Activated CD4-positive, alpha-beta memory T cell treated with anti-CD3 and anti-CD28 coated beads, Interleukin-2, amount 10 ng/mL, durations not matched to agents 7 days and 5 days (primary cell): ENCODE results near the gene TPST1. TPM values are rescaled to one million over a fixed set of nuclear protein-coding genes. Genes with fewer than 3 reads are reported as not detected.
"Not testable (repeated sequence)": the region's sequence is repeated elsewhere in the genome, so short reads cannot be mapped to it uniquely, and the experiment has no call there.

Source experiments
- CTCF ChIA-PET: fragments of 350-600 bp; sonication (Branson Sonifier 250); formaldehyde crosslinking; loops from one replicate; lab custom pipeline; 2021; ENCODE audit warnings: antibody characterized with exemption, inconsistent platforms; lab: Charles Lee
- POLR2A ChIA-PET: fragments of 350-600 bp; sonication (Branson Sonifier 250); formaldehyde crosslinking; loops from one replicate; lab custom pipeline; 2021; ENCODE audit warnings: antibody characterized with exemption; lab: Charles Lee
- DNase-seq: peaks from one replicate; pipeline ENCODE4 v3.0.0-alpha.2; 2020
- H3K27ac Mint-ChIP-seq: one replicate; pipeline ENCODE4 v1.8.0; 2021; ENCODE audit warnings: mild to moderate bottlenecking, mixed read lengths
- H3K27me3 Mint-ChIP-seq: one replicate; pipeline ENCODE4 v1.8.0; 2021; ENCODE audit warnings: mixed read lengths
- H3K36me3 Mint-ChIP-seq: one replicate; pipeline ENCODE4 v1.8.0; 2021; ENCODE audit warnings: low read depth, mixed read lengths
- H3K4me1 Mint-ChIP-seq: one replicate; pipeline ENCODE4 v1.8.0; 2021; ENCODE audit warnings: mixed read lengths
- H3K4me3 Mint-ChIP-seq: one replicate; pipeline ENCODE4 v1.8.0; 2021; ENCODE audit warnings: mild to moderate bottlenecking, mixed read lengths
- H3K9me3 Mint-ChIP-seq: one replicate; pipeline ENCODE4 v1.8.0; 2021; ENCODE audit warnings: mixed read lengths
- total RNA-seq, 2 experiments: library from RNA; stranded (reverse); gene quantifications; one replicate each; pipeline ENCODE4 v1.2.3, GENCODE V29; 2021

The TPST1 gene
- under 1 TPM; 0.25 to 0.28 TPM for total RNA-seq

DNA sequence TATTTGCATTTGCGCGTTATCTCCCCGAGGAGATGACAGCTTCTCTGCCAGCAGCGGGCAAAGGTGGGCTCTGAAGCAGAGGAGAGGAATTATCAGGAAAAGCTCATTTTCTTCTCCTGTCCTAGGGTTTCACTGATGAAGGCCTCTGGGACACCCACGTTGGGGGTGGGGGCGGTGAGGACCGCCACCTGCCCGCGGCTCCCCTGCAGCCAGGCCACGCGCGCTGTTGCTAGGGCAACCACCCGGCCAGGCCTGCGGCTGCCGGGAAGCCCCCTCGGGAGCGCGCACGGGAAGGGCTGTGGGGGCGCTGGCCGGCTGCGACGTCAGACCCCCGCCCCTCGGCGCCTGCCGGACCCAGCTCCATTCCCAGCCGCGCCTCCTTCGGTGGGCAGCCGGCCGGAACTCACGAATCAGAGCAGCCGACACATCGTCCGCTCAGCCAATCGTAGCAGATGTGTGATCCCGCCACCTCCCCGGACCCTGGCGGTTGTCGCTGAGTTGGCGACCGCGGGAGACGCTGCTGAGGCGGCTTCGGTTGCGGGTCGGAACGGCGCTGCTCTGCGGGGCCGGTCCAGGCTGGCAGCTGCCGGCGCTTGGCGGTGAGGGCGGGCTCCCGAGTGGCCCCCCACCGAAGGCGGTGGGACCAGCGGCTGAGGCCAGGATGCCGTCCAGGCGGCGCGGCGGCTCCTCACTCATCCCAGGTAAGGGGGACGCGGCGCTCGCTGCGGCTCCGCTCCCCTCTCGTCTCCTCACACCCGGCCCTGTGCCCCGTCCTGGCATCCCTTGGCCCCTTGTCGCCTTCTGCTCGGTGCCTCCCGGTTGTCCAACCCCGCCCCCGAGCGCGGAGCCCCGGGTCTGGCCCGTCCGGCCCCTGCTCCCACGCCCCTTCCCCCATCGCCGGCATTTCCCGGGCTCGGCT is at the start of gene TPST1:
Gene TPST1, plus strand, starts transcription at position 513 of the 919 bp plus-strand sequence. CDS start 35,092 bp downstream, outside the sequence.
- DNase-seq: peak; percentile 74
- Mint-ChIP-seq H3K4me1 (peaks cover 24% of the 10 kb centered on the region), H3K4me3 (peak within 1 kb of the TSS; percentile 79), H3K27me3 (peaks cover 48% of the 10 kb centered on the region), H3K27ac (no peak within 1 kb of the TSS), H3K9me3 (no peaks in the 10 kb centered on the region), H3K36me3 (no peaks in the 10 kb centered on the region)
- ChIA-PET CTCF (interaction anchor here (1.3 to 1.9 kb wide), 3 partner anchors 14 to 91 kb away, joined by 3 to 4 read pairs (median 3); partner anchors contain the start of gene CRCP), POLR2A (no interaction called here)

DNA sequence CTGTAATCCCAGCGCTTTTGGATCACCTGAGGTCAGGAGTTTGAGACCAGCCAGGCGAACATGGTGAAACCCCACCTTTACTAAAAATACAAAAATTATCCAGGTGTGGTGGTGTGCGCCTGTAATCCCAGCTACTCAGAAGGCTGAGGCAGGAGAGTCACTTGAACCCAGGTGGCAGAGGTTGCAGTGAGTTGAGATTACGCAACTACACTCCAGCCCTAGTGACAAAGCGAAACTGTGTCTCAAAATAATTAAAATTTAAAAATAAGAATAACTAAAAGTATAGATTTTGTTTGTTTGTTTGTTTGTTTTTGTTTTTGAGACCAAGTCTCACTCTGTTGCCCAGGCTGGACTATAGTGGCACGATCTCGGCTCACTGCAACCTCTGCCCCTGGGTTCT is 49.1 kb upstream of the TPST1 start:
- H3K27me3 Mint-ChIP-seq, DNase-seq, H3K4me1 Mint-ChIP-seq, CTCF ChIA-PET, H3K9me3 Mint-ChIP-seq, H3K4me3 Mint-ChIP-seq, H3K27ac Mint-ChIP-seq, POLR2A ChIA-PET: not testable (repeated sequence)
- H3K36me3 Mint-ChIP-seq: peaks cover 49% of the 10 kb centered on the region

GRCh38 chr7:66157060-66157459 is 48.1 kb upstream of the TPST1 start:
- Mint-ChIP-seq H3K27me3 (no peaks in the 10 kb centered on the region), H3K27ac (no peak overlapping the region), H3K36me3 (peaks cover 45% of the 10 kb centered on the region), H3K4me1 (no peaks in the 10 kb centered on the region), H3K9me3 (no peaks in the 10 kb centered on the region), H3K4me3 (no peak overlapping the region)
- ChIA-PET CTCF (no interaction called here), POLR2A (no interaction called here)
- no peak for DNase-seq

DNA sequence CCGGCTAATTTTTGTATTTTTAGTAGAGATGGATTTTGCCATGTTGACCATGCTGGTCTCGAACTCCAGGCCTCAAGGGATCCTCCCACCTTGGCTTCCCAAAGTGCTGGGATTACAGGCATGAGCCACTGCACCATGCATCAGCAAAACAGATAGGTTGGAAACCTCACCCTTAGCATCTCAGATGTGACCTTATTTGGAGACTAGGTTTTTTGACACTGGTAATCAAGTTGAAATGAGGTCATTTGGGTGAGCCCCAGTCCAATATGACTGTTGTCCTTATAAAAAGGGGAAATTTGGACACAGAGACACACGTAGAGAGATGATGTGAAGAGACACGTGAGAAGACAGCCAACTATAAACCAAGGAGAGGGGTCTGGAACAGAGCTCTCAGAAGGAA is 42.5 kb upstream of the TPST1 start:
- Mint-ChIP-seq H3K27me3 (no peaks in the 10 kb centered on the region), H3K4me3 (no peak overlapping the region), H3K4me1 (no peaks in the 10 kb centered on the region), H3K36me3 (peaks cover 10% of the 10 kb centered on the region), H3K27ac (no peak overlapping the region), H3K9me3 (no peaks in the 10 kb centered on the region)
- POLR2A ChIA-PET: no interaction called here
- CTCF ChIA-PET: no interaction called here
- DNase-seq: no peak

DNA sequence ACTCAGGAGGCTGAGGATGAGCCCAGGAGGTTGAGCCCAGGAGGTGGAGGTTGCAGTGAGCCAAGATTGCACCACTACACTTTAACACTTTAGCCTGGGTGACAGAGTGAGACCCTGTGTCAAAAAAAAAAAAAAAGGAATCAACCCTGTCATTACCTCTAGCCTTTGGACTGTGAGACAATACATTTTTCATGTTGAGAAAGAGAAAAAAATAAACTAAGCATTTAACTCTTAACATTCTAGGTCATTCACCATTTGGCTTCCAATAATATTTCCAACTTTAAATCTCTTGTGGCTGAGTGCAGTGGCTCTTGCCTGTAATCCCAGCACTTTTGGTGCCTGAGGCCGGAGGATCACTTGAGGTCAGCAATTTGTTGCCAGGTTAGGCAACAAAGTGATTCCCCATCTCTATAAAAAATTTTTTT is 41.9 kb upstream of the TPST1 start:
- no peaks in the 10 kb centered on the region for H3K27me3 Mint-ChIP-seq
- H3K27ac Mint-ChIP-seq: no peak overlapping the region
- no peaks in the 10 kb centered on the region for H3K9me3 Mint-ChIP-seq
- POLR2A ChIA-PET: no interaction called here
- DNase-seq: no peak
- peaks cover 7% of the 10 kb centered on the region for H3K36me3 Mint-ChIP-seq
- no peak overlapping the region for H3K4me3 Mint-ChIP-seq
- H3K4me1 Mint-ChIP-seq: no peaks in the 10 kb centered on the region
- CTCF ChIA-PET: no interaction called here

- DNase-seq: no peak
- H3K27ac Mint-ChIP-seq: no peak overlapping the region
- H3K36me3 Mint-ChIP-seq: peaks cover 3% of the 10 kb centered on the region
- no peaks in the 10 kb centered on the region for H3K27me3 Mint-ChIP-seq
- no peaks in the 10 kb centered on the region for H3K9me3 Mint-ChIP-seq
- H3K4me1 Mint-ChIP-seq: no peaks in the 10 kb centered on the region
- H3K4me3 Mint-ChIP-seq: no peak overlapping the region
- CTCF ChIA-PET: no interaction called here
- POLR2A ChIA-PET: no interaction called here
Measured at GRCh38 chr7:66164356-66164755, 40.8 kb upstream of the TPST1 start.

GRCh38 chr7:66167773-66168387 is 37.3 kb upstream of the TPST1 start:
- ChIA-PET CTCF (no interaction called here), POLR2A (no interaction called here)
- Mint-ChIP-seq H3K9me3 (no peaks in the 10 kb centered on the region), H3K27me3 (peaks cover 2% of the 10 kb centered on the region), H3K27ac (no peak overlapping the region), H3K4me3 (no peak overlapping the region), H3K36me3 (no peaks in the 10 kb centered on the region), H3K4me1 (no peaks in the 10 kb centered on the region)
- no peak for DNase-seq

DNA sequence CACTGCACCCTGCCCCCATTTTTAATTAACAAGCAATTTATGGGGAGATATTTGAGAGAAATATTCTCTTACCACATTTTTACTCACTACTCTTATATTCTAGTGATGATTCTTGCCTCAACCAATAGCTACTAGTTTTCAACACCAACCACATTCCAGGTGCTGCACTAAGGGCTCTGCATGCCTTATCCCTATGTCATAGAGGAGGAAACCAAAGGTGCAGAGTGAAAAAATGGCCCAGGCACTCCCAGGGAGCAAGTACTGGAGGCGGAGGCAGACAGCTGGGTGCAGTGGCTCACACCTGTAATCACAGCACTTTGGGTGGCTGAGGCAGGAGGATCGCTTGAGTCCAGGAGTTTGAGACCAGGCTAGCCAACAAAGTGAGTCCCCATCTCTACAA is 35.5 kb upstream of the TPST1 start:
- Mint-ChIP-seq H3K4me1 (no peaks in the 10 kb centered on the region), H3K27me3 (peaks cover 2% of the 10 kb centered on the region), H3K4me3 (no peak overlapping the region), H3K36me3 (no peaks in the 10 kb centered on the region), H3K27ac (no peak overlapping the region), H3K9me3 (no peaks in the 10 kb centered on the region)
- ChIA-PET POLR2A (no interaction called here), CTCF (no interaction called here)
- DNase-seq: no peak

DNA sequence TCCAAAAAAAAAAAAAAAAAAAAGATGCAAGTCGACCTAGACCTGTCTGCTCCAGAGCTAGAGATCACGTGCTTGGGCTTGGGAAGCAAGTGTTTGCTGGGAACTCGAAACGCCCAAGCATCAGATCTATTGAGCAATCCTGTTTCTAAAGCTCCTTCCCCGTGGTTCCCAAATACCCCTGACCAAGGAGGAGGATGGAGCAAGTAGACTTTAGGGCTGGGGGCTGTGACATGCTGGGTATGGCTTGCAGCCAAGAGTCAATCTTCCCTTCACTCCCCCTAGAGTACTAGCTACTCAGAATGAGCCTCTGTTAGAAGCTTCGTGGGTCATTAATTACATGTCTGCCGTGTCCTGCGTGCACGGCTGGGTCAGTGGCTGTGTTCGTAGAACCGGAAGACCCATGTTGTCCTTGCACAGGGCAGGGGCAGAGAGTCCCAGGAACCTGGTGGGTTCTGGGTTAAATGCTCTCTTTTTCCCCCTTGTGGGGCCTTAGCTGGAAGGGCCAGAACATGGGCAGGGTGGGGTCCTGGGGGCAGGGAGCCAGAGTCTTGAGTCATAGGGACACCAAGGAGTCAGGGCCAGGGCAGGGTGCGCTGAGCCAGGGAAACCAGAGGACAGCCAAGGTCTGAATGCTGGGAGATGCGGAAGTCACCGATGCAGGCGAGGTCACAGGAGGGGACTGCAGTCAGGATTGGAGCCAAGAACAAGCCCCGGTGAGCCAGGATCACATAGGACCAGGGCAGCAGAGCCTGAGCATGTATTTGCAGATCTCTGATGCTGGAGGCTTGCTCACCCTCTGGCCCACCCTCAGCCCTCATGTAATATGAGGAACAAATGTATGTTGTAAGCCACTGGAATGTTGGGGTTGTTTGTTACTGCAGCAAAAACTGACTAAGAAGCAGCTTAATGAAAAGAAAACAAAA is 34.6 kb upstream of the TPST1 start:
- Mint-ChIP-seq H3K4me1 (no peaks in the 10 kb centered on the region), H3K27ac (no peak overlapping the region), H3K9me3 (no peaks in the 10 kb centered on the region), H3K4me3 (no peak overlapping the region), H3K27me3 (peaks cover 2% of the 10 kb centered on the region), H3K36me3 (no peaks in the 10 kb centered on the region)
- ChIA-PET CTCF (no interaction called here), POLR2A (interaction anchor here (0.7 kb wide), 1 partner anchor 9 kb away, joined by 3 read pairs; no protein-coding TSS in a partner anchor)
- no peak for DNase-seq

DNA sequence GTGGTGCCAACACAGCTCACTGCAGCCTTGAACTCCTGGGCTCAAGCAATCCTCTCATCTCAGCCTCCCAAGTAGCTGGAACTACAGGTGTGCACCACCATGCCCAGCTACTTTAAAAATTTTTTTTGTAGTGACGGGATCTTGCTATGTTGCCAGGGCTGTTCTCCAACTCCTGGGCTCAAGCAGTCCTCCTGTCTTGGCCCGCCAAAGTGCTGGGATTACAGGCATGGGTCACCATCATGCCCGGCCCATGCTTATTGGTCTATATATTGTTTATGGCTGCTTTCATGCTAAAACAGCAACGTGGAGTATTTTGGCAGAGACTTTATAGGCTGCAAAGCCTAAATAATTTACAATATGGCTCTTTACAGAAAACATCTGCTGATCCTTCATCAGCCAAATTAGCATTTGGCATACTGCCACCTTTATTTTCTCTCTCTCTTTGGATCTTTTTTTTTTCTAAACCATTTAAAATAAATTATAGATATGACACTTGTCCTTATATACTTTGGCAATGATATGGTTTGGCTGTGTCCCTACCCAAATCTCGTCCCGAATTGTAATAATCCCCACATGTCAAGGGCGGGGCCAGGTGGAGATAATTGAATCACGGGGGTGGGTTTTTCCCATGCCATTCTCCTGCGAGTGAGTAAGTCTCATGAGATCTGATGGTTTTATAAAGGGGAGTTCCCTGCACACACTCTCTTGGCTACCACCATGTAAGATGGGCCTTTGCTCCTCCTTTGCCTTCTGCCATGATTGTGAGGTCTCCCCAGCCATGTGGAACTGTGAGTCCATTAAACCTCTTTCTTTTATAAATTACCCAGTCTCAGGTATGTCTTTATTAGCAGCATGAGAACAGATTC is 32.4 kb upstream of the TPST1 start:
- H3K9me3 Mint-ChIP-seq, H3K4me1 Mint-ChIP-seq, H3K36me3 Mint-ChIP-seq, CTCF ChIA-PET, H3K27ac Mint-ChIP-seq, DNase-seq, H3K4me3 Mint-ChIP-seq, POLR2A ChIA-PET, H3K27me3 Mint-ChIP-seq: not testable (repeated sequence)

DNA sequence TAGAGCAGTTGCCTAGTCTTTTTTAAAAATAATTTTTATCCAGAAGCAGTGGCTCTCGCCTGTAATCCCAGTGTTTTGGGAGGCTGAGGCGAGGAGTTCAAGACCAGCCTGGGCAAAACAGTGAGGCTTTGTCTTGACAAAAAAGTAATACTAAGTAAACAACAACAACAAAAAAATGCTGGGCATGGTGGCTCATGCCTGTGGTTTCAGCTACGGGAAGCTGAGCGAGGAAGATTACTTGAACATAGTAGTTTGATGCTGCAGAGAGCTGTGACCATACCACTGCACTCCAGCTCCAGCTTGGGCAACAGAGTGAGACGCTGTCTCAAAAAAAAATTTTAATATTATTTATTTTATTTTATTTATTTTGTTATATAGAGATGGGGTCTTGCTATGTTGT is 31.3 kb upstream of the TPST1 start:
- POLR2A ChIA-PET: no interaction called here
- no peak for DNase-seq
- no peaks in the 10 kb centered on the region for H3K4me1 Mint-ChIP-seq
- CTCF ChIA-PET: no interaction called here
- H3K27ac Mint-ChIP-seq: no peak overlapping the region
- peaks cover 2% of the 10 kb centered on the region for H3K27me3 Mint-ChIP-seq
- no peaks in the 10 kb centered on the region for H3K9me3 Mint-ChIP-seq
- no peak overlapping the region for H3K4me3 Mint-ChIP-seq
- H3K36me3 Mint-ChIP-seq: no peaks in the 10 kb centered on the region

DNA sequence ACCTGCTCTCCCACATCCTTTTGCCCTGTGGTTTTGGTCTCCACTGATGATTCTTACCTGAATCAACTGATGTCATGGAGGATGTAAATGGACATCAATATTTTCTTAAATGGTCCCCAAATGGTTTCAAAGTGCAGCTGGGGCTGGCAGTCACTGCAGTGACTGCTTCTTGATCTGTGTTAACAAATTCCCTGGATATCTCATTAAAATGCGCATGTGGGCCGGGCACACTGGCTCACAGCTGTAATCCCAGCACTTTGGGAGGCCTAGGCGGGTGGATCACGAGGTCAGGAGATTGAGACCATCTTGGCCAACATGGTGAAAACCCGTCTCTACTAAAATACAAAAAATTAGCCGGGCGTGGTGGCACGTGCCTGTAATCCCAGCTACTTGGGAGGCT is 30.1 kb upstream of the TPST1 start:
- H3K9me3 Mint-ChIP-seq, POLR2A ChIA-PET, H3K27ac Mint-ChIP-seq, H3K27me3 Mint-ChIP-seq, H3K36me3 Mint-ChIP-seq, DNase-seq, H3K4me1 Mint-ChIP-seq, H3K4me3 Mint-ChIP-seq: not testable (repeated sequence)
- CTCF ChIA-PET: interaction anchor here (0.7 kb wide), 1 partner anchor 20 kb away, joined by 4 read pairs; no protein-coding TSS in a partner anchor
